Measurements from ENCODE around the gene HYDIN. TPM values are rescaled to one million over a fixed set of nuclear protein-coding genes. Genes with fewer than 3 reads are reported as not detected.
"Not testable (repeated sequence)": the region's sequence is repeated elsewhere in the genome, so short reads cannot be mapped to it uniquely, and the experiment has no call there.

Gene HYDIN
- polyA plus RNA-seq, 4 donors, result 0.12 to 3.1 TPM; not detected in 2

DNA sequence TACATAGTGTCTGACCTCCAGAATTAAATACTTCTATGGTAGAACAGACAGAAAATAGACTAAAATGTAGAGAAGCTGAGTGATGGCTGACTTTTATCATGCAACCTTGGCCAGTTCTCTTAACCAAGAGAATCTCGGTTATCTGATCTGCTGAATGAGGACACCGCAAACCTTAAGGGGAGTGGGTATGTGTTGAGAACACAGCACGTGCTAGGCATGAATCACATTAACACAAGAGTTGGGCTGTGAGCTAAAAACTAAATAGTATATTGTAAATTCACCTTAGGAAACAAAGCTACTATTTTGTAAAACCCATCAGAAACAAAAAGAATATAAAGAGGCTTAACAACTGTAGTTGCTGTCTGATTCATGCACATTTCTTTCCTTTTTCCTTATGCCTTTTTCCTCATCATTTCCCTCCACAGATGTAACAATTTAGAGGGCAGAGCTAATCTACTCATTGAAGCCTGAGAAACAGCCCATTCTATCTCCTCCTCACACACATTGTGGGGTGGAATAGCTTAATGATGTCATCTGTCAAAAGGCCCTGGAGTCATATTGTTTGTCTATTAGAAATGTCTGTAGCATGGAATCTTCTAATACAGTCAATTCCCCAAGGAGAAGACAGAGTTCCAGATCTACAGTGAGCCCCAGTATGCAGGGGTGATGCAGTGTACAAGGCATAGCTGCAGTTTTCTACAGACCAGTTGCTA lies 176.5 kb downstream of the HYDIN start:
- H3K4me1 ChIP-seq (ENCODE audit: control insufficient read depth in 3 of 3, insufficient read depth in 2 of 3, low read depth in 1 of 3, low read length in 2 of 3); H3K4me3 ChIP-seq (ENCODE audit: low read depth in 1 of 3, low read length in 3 of 3); H3K9me3 ChIP-seq (ENCODE audit: control insufficient read depth in 2 of 2, insufficient read depth in 1 of 2, low read depth in 1 of 2, low read length in 1 of 2); DNase-seq; H3K36me3 ChIP-seq (ENCODE audit: control insufficient read depth in 3 of 3, insufficient read depth in 2 of 3, low read depth in 1 of 3, low read length in 3 of 3); FAIRE-seq; H3K27ac ChIP-seq (ENCODE audit: low read depth in 1 of 3, low read length in 2 of 3); H3K27me3 ChIP-seq (ENCODE audit: control insufficient read depth in 3 of 3, insufficient read depth in 3 of 3, low read length in 3 of 3): not testable (repeated sequence)
- WGBS, 3 donors, result 75 to 87% (median 86%) methylated on average over 3 of the region's 3 CpGs

DNA sequence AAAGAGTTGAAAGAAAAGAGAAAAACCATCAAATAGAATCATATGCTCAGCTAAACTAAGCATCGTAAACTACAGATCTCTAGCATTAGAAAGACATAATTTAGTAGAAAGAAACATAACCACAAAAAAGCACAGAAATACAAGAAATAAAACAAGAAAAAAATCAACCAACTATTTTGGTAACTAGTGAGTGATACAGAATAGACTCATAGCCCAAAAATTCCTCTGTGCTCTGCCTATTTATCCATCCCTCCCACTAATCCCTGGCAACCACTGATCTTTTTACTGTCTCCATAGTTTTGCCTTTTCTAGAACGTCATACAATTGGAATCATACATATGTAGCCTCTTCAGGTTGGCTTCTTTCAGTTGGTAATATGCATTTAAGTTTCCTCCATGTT lies 180.2 kb downstream of the HYDIN start:
- DNase-seq, FAIRE-seq: not testable (repeated sequence)
- WGBS, 3 donors, result 66 to 90% (median 83%) methylated on average over 1 to 2 of the region's 2 CpGs

DNA sequence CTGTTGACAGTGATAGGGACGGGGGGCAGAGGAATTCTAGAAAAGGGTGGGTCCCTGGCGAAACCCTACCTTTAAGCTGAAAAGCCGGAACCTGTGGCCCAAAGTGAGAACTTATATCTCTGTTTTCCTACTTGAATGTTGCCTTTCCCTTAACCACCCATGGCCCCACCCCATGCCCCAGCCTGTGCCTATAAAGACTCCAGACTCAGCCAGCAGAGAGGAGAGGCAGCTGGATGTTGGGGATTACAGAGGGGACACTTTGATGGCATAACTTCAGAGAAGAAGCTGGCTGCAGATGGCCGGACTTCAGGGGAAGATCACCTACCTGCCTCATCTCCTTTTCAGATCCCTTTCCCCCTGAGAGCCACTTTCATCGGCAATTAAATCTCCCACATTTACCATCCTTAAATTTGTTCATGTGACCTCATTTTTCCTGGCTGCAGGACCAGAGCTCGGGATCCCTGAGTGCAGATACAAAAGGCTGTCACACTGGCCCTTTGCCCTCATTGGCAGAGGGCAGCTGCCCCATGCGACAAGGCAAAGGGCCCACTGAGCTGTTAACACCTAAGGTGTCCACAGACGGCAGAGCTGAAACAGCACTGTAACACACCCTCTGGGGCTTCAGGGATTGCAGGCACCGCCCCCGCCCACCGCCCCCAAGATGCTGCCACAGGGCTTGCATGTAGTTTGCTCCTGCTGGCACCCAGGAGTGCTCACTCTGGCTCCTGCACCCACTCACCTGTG lies 191.0 kb downstream of the HYDIN start:
- FAIRE-seq; H3K9me3 ChIP-seq (ENCODE audit: control insufficient read depth in 2 of 2, insufficient read depth in 1 of 2, low read depth in 1 of 2, low read length in 1 of 2); DNase-seq; H3K27me3 ChIP-seq (ENCODE audit: control insufficient read depth in 3 of 3, insufficient read depth in 3 of 3, low read length in 3 of 3); H3K4me1 ChIP-seq (ENCODE audit: control insufficient read depth in 3 of 3, insufficient read depth in 2 of 3, low read depth in 1 of 3, low read length in 2 of 3); H3K36me3 ChIP-seq (ENCODE audit: control insufficient read depth in 3 of 3, insufficient read depth in 2 of 3, low read depth in 1 of 3, low read length in 3 of 3); H3K4me3 ChIP-seq (ENCODE audit: low read depth in 1 of 3, low read length in 3 of 3); H3K27ac ChIP-seq (ENCODE audit: low read depth in 1 of 3, low read length in 2 of 3): not testable (repeated sequence)
- WGBS, 3 donors, result 77 to 89% (median 87%) methylated on average over 8 to 11 of the region's 11 CpGs

More for the DNA sequence above, 180.2 kb downstream of the HYDIN start:
- H3K4me3 ChIP-seq (ENCODE audit: low read depth in 1 of 3, low read length in 3 of 3); H3K36me3 ChIP-seq (ENCODE audit: control insufficient read depth in 3 of 3, insufficient read depth in 2 of 3, low read depth in 1 of 3, low read length in 3 of 3); H3K27ac ChIP-seq (ENCODE audit: low read depth in 1 of 3, low read length in 2 of 3); H3K4me1 ChIP-seq (ENCODE audit: control insufficient read depth in 3 of 3, insufficient read depth in 2 of 3, low read depth in 1 of 3, low read length in 2 of 3); H3K9me3 ChIP-seq (ENCODE audit: control insufficient read depth in 2 of 2, insufficient read depth in 1 of 2, low read depth in 1 of 2, low read length in 1 of 2); H3K27me3 ChIP-seq (ENCODE audit: control insufficient read depth in 3 of 3, insufficient read depth in 3 of 3, low read length in 3 of 3): not testable (repeated sequence)

DNA sequence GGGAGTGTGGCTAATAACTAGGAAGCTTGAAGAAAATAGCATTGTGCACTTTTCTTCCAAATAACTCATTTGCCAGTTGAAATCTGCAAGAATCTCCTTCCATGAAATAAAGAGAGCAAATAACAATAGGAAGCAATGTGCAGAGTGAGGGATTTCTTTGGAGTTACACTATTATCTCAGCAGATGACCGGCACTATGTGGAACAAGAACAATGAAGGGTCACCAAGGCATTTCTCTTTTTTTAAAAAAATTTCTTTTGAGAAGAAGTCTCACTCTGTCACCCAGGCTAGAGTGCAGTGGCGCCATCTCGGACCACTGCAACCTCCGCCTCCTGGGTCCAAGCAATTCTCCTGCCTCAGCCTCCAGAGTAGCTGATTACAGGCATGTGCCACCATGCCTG lies 192.1 kb downstream of the HYDIN start:
- DNase-seq; H3K36me3 ChIP-seq (ENCODE audit: control insufficient read depth in 3 of 3, insufficient read depth in 2 of 3, low read depth in 1 of 3, low read length in 3 of 3); H3K4me1 ChIP-seq (ENCODE audit: control insufficient read depth in 3 of 3, insufficient read depth in 2 of 3, low read depth in 1 of 3, low read length in 2 of 3); H3K9me3 ChIP-seq (ENCODE audit: control insufficient read depth in 2 of 2, insufficient read depth in 1 of 2, low read depth in 1 of 2, low read length in 1 of 2); H3K27me3 ChIP-seq (ENCODE audit: control insufficient read depth in 3 of 3, insufficient read depth in 3 of 3, low read length in 3 of 3); H3K4me3 ChIP-seq (ENCODE audit: low read depth in 1 of 3, low read length in 3 of 3); H3K27ac ChIP-seq (ENCODE audit: low read depth in 1 of 3, low read length in 2 of 3); FAIRE-seq: not testable (repeated sequence)
- 89 to 99% (median 95%) methylated on average over 3 to 4 of the region's 4 CpGs for WGBS, 3 donors

DNA sequence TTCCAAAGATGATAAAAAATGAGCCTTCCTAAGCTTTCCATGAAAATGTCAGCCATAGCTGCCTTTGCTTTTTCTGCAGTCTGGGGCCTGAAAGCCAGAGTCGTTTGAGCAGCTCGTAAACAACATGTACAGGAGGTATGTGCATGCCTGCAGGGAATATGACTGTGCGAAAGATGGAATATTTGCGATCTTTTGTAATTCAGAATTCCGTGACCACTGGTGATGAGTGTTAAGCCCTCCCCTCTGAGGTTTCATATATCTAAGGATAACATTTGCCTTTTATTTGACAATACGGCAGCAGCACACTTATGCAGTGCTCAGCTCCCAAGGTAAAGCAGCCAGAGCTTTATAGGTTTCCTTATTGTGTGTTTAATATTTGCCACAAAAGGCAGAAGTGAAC lies 192.5 kb downstream of the HYDIN start:
- DNase-seq; H3K27ac ChIP-seq (ENCODE audit: low read depth in 1 of 3, low read length in 2 of 3); FAIRE-seq; H3K9me3 ChIP-seq (ENCODE audit: control insufficient read depth in 2 of 2, insufficient read depth in 1 of 2, low read depth in 1 of 2, low read length in 1 of 2); H3K27me3 ChIP-seq (ENCODE audit: control insufficient read depth in 3 of 3, insufficient read depth in 3 of 3, low read length in 3 of 3); H3K4me3 ChIP-seq (ENCODE audit: low read depth in 1 of 3, low read length in 3 of 3); H3K36me3 ChIP-seq (ENCODE audit: control insufficient read depth in 3 of 3, insufficient read depth in 2 of 3, low read depth in 1 of 3, low read length in 3 of 3); H3K4me1 ChIP-seq (ENCODE audit: control insufficient read depth in 3 of 3, insufficient read depth in 2 of 3, low read depth in 1 of 3, low read length in 2 of 3): not testable (repeated sequence)
- WGBS, 3 donors, result 76 to 77% (median 77%) methylated on average over 6 of the region's 6 CpGs

DNA sequence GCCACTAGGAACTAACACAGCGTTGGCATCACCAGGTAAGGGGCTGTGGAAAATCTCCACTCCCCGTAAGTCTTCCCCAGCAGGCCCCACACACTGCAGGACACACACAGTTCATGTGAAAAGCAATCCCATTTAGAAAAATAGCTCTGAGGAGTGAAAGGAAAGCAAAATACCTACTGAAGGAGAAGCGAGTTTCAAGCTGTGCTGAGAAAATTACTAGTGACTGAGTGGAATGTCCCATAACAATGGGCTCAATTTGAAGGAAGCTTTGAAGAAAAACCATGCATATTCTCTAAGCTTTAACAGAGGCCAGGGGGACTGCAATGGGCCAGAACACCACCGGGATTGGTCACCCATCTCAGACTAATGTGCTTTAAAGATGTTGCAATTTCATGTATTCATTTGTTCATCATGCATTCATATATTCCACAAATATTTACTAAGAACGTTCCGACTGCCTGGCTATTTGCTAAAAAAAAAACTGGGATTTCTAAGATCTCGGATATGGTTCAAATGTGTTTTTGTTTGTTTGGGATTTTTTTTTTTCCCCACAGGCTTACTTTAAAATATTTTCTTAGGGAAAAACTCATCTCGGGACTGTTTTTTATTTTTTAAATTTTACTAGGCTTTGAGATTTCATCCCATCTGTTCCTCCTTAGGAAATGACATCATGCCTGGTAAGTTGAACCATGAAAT lies 202.3 kb downstream of the HYDIN start:
- WGBS, 3 donors, result 37 to 43% (median 40%) methylated on average over 7 of the region's 8 CpGs
- DNase-seq, FAIRE-seq: not testable (repeated sequence)

DNA sequence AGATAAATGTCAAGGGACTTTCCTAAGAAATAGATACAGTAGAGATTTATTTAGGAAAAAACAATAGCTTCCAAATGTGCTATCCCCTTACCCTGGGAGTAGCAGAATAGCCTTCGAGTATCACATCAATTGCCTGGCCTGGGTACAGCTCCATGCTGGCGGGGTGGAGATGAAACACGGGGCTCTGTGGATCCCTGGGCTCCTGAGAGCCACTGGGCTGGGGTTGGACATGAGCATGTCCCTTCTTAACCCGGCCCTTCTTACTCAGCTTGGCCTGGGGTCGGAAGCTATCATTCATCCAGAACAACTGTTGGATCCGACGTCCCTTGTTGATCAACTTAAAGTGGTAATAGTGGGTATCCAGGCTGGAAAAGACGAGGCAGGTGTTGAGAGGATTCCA lies 203.0 kb downstream of the HYDIN start:
- 25 to 68% (median 56%) methylated on average over 1 to 2 of the region's 8 CpGs for WGBS, 3 donors

More for the DNA sequence above, 202.3 kb downstream of the HYDIN start:
- H3K36me3 ChIP-seq (ENCODE audit: control insufficient read depth in 3 of 3, insufficient read depth in 2 of 3, low read depth in 1 of 3, low read length in 3 of 3); H3K9me3 ChIP-seq (ENCODE audit: control insufficient read depth in 2 of 2, insufficient read depth in 1 of 2, low read depth in 1 of 2, low read length in 1 of 2); H3K4me1 ChIP-seq (ENCODE audit: control insufficient read depth in 3 of 3, insufficient read depth in 2 of 3, low read depth in 1 of 3, low read length in 2 of 3); H3K27me3 ChIP-seq (ENCODE audit: control insufficient read depth in 3 of 3, insufficient read depth in 3 of 3, low read length in 3 of 3); H3K4me3 ChIP-seq (ENCODE audit: low read depth in 1 of 3, low read length in 3 of 3); H3K27ac ChIP-seq (ENCODE audit: low read depth in 1 of 3, low read length in 2 of 3): not testable (repeated sequence)

DNA sequence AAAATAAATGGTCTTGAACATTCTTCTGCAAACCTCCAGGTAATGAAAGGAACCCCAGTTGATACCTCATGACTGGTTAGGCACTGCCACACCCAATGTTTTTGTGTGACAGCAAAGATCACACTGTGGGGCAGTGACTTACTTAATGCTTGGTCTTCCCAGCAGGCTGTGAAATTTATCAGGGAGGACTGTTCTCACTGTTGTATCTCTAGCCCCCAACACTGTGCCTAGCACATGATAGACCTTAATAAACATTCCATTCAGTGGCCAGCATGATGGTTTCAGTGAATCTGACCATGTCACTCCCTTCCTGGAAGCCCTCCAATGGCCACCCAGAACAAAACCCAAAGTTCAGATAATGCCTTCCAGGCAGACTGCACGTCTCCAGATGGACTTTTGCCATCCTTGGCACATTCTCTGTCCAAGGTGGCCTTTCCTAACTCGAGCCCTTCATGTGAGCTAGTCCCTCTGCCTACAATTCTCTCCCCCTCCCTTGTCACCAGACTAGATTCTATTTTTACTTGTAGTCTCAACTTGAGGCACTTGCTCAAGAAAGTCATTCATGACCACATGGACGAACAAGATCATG lies 206.6 kb downstream of the HYDIN start:
- H3K4me1 ChIP-seq (ENCODE audit: control insufficient read depth in 3 of 3, insufficient read depth in 2 of 3, low read depth in 1 of 3, low read length in 2 of 3); H3K9me3 ChIP-seq (ENCODE audit: control insufficient read depth in 2 of 2, insufficient read depth in 1 of 2, low read depth in 1 of 2, low read length in 1 of 2); H3K4me3 ChIP-seq (ENCODE audit: low read depth in 1 of 3, low read length in 3 of 3); DNase-seq; FAIRE-seq; H3K27ac ChIP-seq (ENCODE audit: low read depth in 1 of 3, low read length in 2 of 3); H3K27me3 ChIP-seq (ENCODE audit: control insufficient read depth in 3 of 3, insufficient read depth in 3 of 3, low read length in 3 of 3); H3K36me3 ChIP-seq (ENCODE audit: control insufficient read depth in 3 of 3, insufficient read depth in 2 of 3, low read depth in 1 of 3, low read length in 3 of 3): not testable (repeated sequence)
- WGBS, 3 donors, result 38 to 58% (median 53%) methylated on average over 3 of the region's 3 CpGs

More for the DNA sequence above, 203.0 kb downstream of the HYDIN start:
- not testable (repeated sequence) for FAIRE-seq; DNase-seq; H3K4me1 ChIP-seq (ENCODE audit: control insufficient read depth in 3 of 3, insufficient read depth in 2 of 3, low read depth in 1 of 3, low read length in 2 of 3); H3K9me3 ChIP-seq (ENCODE audit: control insufficient read depth in 2 of 2, insufficient read depth in 1 of 2, low read depth in 1 of 2, low read length in 1 of 2); H3K36me3 ChIP-seq (ENCODE audit: control insufficient read depth in 3 of 3, insufficient read depth in 2 of 3, low read depth in 1 of 3, low read length in 3 of 3); H3K27me3 ChIP-seq (ENCODE audit: control insufficient read depth in 3 of 3, insufficient read depth in 3 of 3, low read length in 3 of 3); H3K27ac ChIP-seq (ENCODE audit: low read depth in 1 of 3, low read length in 2 of 3); H3K4me3 ChIP-seq (ENCODE audit: low read depth in 1 of 3, low read length in 3 of 3)
